GM21390 (cell line): Measurements from ENCODE around the gene JARID2.

Experiments
- ATAC-seq: cut with Tn5 transposase; IDR thresholded peaks from one replicate; pipeline ENCODE4 v1.9.1; 2021; ENCODE audit not compliant: unreplicated experiment

JARID2 gene

DNA sequence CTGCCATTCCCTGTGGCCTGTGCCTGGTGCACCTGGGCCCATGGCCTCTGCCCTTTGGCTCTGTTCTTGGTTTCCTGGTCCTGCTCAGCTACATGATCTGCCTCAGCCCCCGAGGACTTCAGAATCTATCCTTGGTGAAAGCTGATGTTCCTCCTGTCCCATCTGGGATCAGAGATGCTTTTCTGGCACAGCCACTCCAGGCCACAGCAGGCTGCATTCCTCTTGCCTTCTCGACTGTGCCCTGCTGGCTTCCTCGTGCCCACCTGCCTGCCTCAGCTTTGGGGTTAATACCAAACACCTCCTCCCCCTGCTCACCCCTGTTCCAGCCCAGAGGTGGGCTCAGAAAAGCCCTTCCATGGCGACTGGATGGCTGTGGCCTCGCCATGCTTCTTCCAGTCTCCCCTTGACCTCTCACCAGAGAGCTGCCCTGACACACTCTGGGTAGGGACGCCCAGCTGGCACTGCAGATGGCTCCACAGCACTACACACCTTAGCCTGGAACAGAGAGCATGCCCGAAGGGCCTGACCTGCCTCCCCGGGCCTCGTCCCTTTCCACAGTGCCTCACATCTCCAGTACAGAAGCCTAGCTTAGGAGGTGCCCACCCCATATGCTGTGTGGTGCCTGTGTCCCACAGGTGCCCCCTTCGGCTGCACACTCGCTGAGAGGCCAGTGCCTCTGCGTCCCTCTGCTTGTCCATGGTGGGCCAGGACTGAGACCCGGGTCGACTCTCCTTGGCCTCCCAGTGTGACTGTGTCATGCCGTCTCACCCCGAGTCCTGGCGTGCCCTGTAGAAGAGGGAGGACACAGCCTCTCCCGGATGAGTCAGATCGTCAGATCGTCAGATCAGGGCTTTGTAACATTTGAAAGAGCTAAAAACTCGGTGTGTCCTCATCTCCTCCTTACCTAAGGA, 268.2 kb downstream of the JARID2 start:
- ATAC-seq, result no peak

GRCh38 chr6:15515226-15515625, 269.4 kb downstream of the JARID2 start:
- ATAC-seq, result no peak

DNA sequence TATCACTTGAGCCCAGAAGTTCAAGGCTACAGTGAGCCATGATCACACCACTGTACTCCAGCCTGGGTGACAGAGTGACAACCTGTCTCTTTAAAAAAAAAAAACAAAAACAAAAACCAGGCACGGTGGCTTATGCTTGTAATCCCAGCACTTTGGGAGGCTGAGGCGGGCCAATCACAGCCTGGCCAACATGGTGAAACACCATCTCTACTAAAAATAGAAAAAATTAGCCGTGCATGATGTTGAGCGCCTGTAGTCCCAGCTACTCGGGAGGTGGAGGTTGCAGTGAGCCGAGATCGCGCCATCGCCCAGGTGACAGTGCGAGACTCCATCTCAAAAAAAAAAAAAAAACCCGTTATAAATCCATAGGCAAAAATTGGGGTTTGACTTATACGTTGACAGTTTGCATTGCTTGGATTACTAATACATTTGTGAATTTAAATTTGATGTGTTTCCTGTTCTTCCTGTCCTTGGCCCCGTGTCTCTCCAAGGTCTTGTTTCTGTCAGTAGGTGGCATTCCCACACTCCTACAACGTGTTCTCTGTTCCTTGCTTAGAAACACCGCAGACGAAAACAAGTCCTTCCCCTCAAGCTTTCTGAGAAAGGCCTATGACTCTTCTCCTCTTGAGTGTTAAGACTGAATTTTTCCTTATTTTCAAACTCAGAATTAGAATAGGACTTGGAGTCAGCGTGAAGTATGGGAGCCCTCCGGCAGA, 269.9 kb downstream of the JARID2 start:
- ATAC-seq, result no peak

- ATAC-seq, result no peak
Observed at GRCh38 chr6:15516378-15516777, 270.5 kb downstream of the JARID2 start.

- ATAC-seq, result no peak
Observed at GRCh38 chr6:15516923-15517560, 271.2 kb downstream of the JARID2 start.

DNA sequence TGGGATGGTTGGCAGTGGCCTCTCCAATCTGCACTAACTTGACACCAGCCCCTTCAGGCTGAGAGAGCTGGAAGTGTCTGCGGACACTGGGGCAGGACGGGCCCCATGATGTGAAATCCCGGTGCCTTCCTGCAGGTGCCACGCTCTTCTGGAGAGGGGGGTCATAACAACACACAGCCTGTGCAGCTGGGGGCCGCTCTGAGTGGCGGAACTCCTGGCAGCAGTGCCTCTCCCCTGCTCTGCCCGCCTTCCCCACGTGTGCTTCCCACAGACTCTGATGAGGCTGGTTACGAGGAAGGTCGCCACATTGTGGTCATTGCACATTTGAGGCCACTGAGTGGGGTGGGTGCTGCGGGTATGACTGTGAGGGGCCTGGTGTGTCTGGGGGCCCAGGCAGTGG, 271.7 kb downstream of the JARID2 start:
- no peak for ATAC-seq

- ATAC-seq, result no peak
Observed at GRCh38 chr6:15518057-15518456, 272.2 kb downstream of the JARID2 start.

DNA sequence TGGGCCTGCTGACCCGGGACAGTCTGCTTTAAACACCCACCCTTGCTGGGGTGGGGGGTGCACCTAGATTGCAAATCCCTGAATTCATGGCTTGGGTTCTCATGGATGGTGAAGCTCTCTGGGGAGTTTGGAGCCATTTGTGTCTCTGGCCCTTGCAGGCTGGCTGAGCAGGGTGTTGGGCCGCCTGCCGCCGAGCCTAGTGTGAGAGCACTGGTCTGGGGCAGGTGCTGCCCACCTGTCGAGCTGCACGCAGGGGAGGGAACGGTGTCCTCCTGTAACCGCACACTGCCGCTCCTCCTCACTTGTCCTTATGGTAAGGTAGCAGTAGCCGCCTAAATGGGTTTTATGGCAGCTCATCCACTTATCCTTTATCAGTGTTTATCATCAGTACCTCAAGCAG, 273.0 kb downstream of the JARID2 start:
- no peak for ATAC-seq

DNA sequence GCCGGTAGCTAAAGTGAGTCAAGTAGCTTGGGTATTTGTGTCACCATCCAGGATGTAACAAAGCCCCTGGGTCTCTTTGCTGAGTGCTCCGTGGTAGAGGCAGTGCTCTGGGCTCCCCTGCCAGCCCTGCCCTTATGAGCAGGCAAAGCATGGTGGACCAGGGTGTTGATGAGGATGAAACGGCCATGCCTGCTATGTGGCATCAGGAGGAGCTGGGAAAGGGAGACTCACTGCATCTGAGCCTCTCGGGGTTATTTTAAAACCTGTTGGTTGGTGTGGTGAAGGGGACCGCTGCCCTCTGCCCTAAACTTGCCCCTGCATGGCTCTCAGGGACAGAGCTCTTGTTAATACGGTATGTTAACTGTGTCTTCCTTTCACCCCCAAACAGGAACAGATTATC, 273.8 kb downstream of the JARID2 start:
- no peak for ATAC-seq

DNA sequence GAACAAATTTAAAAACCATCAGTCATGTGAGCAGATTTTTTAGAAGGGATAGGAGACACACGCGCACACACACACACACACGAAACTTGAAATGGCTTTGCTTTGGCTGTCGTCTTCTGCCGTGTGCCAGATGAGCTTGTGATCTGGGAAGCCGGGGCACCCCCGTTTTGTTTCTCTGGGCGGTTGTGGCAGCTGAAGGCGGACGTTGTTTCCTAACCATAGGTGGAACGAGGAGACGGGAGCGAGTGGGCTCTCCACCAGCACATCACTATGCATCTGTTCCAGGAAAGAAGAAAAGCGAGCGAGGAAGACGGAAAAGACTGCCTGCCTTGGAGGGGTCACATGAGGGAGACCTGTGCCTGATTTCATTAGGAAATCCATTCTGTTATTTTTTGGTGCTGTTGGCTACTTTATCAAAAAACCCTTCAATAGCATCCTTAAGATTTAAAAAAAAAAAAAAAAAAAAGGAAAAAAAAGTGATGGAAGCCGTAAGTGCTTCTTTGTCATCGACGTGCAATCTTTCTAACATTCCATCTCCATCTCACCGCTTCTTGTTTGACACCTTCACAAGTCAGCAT, 274.8 kb downstream of the JARID2 start:
- no peak for ATAC-seq

DNA sequence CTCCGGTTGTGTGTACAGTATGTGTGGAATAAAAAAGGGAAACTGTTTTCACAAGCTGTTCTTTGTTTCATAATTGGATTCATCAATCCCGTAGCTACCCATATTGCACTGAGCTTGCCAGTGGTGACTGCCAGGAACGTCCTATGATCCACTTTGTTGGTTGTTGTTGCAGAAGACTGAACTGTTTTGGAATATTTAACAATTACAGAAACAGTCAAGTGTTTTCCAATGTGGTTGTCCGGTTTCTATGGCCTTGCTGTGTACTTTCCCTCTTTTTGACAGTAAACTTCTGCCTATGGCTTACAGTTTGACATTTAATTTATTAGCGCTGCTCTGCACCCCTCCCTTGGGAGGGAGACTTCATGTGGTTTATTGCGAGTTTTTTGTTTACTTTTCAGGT, 275.7 kb downstream of the JARID2 start:
- no peak for ATAC-seq

DNA sequence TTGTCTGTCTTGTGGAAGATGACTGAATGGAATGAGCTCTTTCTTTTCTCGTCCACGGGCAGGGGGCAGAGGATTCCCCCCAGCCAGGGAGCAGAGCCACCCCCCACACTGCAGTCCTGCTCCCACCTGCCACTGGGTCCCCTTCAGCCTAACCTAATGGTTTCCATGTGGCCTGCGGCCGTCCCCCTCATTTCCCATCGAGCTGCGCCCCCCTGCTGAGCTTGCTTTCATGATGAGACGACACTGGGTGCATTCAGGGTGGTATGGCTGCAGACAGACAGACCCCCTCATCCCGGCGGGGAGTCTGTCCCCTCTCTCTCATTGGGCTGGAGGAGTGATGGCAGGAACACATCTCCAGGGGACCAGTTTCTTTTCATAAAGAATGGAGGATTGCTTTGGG, 276.2 kb downstream of the JARID2 start:
- no peak for ATAC-seq

DNA sequence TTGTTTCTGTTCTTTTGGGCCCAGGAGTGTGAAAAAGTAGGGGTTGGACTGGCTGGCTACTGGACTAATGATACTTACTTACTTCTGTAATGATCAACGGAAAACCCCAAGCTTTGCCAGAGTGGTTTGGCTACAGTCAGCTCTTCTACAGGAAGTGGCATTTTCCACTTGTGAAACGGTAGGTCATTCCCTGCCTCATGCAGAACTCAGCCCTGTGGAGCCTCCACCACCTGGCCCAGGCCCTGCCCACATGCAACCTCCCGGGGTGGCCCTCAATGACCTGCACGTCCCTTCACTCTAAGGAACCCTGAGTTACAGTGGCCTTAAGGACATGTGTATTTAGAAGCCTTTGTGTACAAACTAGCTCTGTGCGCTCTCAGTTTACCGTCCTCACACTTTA, 276.6 kb downstream of the JARID2 start:
- no peak for ATAC-seq

- ATAC-seq, result no peak
Observed at GRCh38 chr6:15522856-15523529, 277.1 kb downstream of the JARID2 start.

- no peak for ATAC-seq
Observed at GRCh38 chr6:15523679-15524630, 278.1 kb downstream of the JARID2 start.

- ATAC-seq, result no peak
Observed at GRCh38 chr6:15524861-15525401, 279.1 kb downstream of the JARID2 start.

DNA sequence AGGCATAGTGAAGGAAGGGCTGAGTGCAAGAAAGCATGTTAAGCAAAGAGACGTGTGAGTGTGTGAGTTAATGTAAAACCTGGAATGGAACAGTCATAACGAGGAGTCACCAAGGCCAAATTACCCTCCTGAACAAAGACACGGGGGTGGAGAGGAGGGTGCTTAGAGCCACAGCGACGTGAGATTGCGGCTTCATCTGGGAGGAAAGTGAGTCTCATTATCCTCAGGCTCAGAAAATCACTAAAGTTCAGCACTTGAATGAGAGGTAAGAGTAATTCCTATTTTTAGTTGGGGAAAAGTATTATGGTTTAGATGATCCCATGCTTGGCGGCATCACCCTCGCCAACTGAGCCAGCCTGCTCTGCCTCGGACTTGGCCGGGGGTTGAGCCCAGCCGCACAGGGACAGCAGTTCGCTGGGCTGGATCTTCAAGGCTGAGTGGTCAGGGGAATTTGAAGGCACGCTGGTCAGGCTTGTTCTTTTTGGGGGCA, 280.4 kb downstream of the JARID2 start:
- ATAC-seq, result no peak

- ATAC-seq, result no peak
Observed at GRCh38 chr6:15527838-15528617, 282.2 kb downstream of the JARID2 start.

GRCh38 chr6:15528870-15529269, 283.0 kb downstream of the JARID2 start:
- ATAC-seq, result no peak
